DND-41 (cell line): Measurements from ENCODE around the gene HLCS.

ENCODE experiments used
- CTCF ChIP-seq: IDR thresholded peaks from 2 replicates; pipeline ENCODE4 v1.5.1; 2012; ENCODE audit warnings: borderline replicate concordance, low read length, moderate library complexity, mild to moderate bottlenecking; ENCODE audit not compliant: poor library complexity, severe bottlenecking; ENCODE audit errors: extremely low read depth
- EZH2 ChIP-seq: IDR thresholded peaks from 3 replicates; pipeline ENCODE4 v1.6.1; 2012; ENCODE audit warnings: borderline replicate concordance, low read depth, mild to moderate bottlenecking, moderate library complexity, low read length, inconsistent platforms; ENCODE audit not compliant: severe bottlenecking

GRCh38 chr21:36849461-36850105 is 116.9 kb downstream of the HLCS start:
- TF ChIP-seq CTCF (no peak), EZH2 (no peak)
